H1 (cell line): ENCODE measurements around the gene OR52N5. TPM values are rescaled to one million over a fixed set of nuclear protein-coding genes. Genes with fewer than 3 reads are reported as not detected.

Experiments
- FOSL1 ChIP-seq: IDR thresholded peaks from 2 replicates; pipeline ENCODE4 v1.6.1; 2011; ENCODE audit warnings: mild to moderate bottlenecking, low read depth, low read length, moderate library complexity; ENCODE audit not compliant: insufficient read depth
- HDAC2 ChIP-seq, 2 experiments: fragments of 300-600 bp in 1 of 2; sonication (generic) in 1 of 2; IDR thresholded peaks; 2 replicates each; pipeline ENCODE4 v1.6.1; 2011 to 2012; ENCODE audit warnings: low read depth in 2 of 2, low read length in 2 of 2, mild to moderate bottlenecking in 2 of 2, moderate library complexity in 2 of 2, borderline replicate concordance in 1 of 2, inconsistent platforms in 1 of 2
- HDAC6 ChIP-seq: IDR thresholded peaks from one replicate; pipeline ENCODE4 v1.7.1; 2012; ENCODE audit warnings: low read depth, mild to moderate bottlenecking, inconsistent platforms, low read length, moderate library complexity
- RNF2 ChIP-seq: fragments of 200-900, 300-1000 bp; sonication (generic); IDR thresholded peaks from 2 replicates; pipeline ENCODE4 v1.7.1; 2016; ENCODE audit warnings: borderline replicate concordance, low read depth, mild to moderate bottlenecking, antibody characterized with exemption, low read length; ENCODE audit not compliant: poor library complexity, severe bottlenecking; ENCODE audit errors: missing control alignments
- TAF1 ChIP-seq: IDR thresholded peaks from 2 replicates; pipeline ENCODE4 v1.6.1; 2011; ENCODE audit warnings: mild to moderate bottlenecking, low read depth, low read length
- YY1 ChIP-seq: IDR thresholded peaks from 2 replicates; pipeline ENCODE4 v1.6.1; 2011; ENCODE audit warnings: low read depth, mild to moderate bottlenecking, low read length
- polyA plus RNA-seq, 7 experiments: library from polyadenylated mRNA; depleted of rRNA in 3 of 7; stranded (reverse) in 5 of 7; unstranded in 2 of 7; fragments of >200 nt in 5 of 7; fragments of 200-250 nt in 2 of 7; gene quantifications; 1 replicate in 5 of 7; 2 replicates in 1 of 7; 4 replicates in 1 of 7; pipeline versions ENCODE4 v1.2.1 to v1.2.3, GENCODE V29; 2011 to 2013; ENCODE audit warnings: missing spikeins in 2 of 7, mixed read lengths in 2 of 7
- total RNA-seq: library from RNA; stranded (reverse); fragmentation: NEBNext Ultra II Directional; extraction: Animal tissue kit (Norgen Biotek cat#: 25700); gene quantifications from 2 replicates; pipeline ENCODE4 v1.2.1, GENCODE V29; 2021

Gene OR52N5
- total and polyA plus RNA-seq, 2 of the 8 experiments (the other 6 are each of a cell fraction or from before 2014, with no cell fraction given) = 0.12 TPM; not detected in 1

- TF ChIP-seq HDAC6 = no peak
- TF ChIP-seq YY1 = no peak
- no peak for TF ChIP-seq TAF1
- TF ChIP-seq FOSL1 = no peak
- TF ChIP-seq RNF2 = no peak
- no peak for TF ChIP-seq HDAC2 (IDR thresholded peaks at IDR 0.05; ENCODE audit: borderline replicate concordance in 1 of 2, low read depth in 2 of 2, low read length in 2 of 2)
These were observed 27.0 kb upstream of the OR52N5 start (continued) for GRCh38 chr11:5809905-5810795.
